Measurements from ENCODE around the gene ZNF521.

DNA sequence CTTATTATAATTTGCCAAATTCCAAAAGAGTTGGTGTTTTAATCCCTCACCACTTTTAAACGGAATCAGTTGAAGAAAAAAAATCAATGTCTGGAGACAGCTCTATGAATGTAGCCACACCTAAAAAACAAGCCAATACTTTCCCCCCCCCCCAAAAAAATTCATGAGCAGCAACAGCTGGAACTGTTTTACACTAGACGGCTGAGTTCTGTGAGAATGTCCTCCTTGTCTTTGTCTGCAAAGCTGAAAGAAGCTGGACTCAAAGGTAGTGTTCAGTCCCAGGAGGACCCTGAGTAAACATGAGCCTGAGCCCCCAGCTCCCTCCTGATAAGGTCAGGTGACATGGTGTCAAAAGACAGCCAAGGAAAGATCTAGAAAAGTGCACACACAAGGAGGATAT, 68.2 kb downstream of the ZNF521 start:
- TF ChIP-seq, protein P1, sequence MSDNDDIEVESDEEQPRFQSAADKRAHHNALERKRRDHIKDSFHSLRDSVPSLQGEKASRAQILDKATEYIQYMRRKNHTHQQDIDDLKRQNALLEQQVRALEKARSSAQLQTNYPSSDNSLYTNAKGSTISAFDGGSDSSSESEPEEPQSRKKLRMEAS (IDR thresholded peaks at IDR 0.05): no peak
- TF ChIP-seq REST (IDR thresholded peaks at IDR 0.05): no peak
- TF ChIP-seq, protein P2, sequence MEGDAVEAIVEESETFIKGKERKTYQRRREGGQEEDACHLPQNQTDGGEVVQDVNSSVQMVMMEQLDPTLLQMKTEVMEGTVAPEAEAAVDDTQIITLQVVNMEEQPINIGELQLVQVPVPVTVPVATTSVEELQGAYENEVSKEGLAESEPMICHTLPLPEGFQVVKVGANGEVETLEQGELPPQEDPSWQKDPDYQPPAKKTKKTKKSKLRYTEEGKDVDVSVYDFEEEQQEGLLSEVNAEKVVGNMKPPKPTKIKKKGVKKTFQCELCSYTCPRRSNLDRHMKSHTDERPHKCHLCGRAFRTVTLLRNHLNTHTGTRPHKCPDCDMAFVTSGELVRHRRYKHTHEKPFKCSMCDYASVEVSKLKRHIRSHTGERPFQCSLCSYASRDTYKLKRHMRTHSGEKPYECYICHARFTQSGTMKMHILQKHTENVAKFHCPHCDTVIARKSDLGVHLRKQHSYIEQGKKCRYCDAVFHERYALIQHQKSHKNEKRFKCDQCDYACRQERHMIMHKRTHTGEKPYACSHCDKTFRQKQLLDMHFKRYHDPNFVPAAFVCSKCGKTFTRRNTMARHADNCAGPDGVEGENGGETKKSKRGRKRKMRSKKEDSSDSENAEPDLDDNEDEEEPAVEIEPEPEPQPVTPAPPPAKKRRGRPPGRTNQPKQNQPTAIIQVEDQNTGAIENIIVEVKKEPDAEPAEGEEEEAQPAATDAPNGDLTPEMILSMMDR (IDR thresholded peaks at IDR 0.05; ENCODE audit: low read depth, low read length, missing input control): no peak
- TF ChIP-seq, protein P3, sequence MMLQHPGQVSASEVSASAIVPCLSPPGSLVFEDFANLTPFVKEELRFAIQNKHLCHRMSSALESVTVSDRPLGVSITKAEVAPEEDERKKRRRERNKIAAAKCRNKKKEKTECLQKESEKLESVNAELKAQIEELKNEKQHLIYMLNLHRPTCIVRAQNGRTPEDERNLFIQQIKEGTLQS (IDR thresholded peaks at IDR 0.05): no peak
- TF ChIP-seq TAF1 (conservative IDR thresholded peaks at IDR 0.05): no peak
